CD4-positive, CD25-positive, alpha-beta regulatory T cell (primary cell): ENCODE data around the gene TNNC1. TPM values are rescaled to one million over a fixed set of nuclear protein-coding genes. Genes with fewer than 3 reads are reported as not detected.

ENCODE experiments used
- ATAC-seq, 2 donors: fragments of 150-1000 bp; cut with Tn5 transposase; one replicate each; pipeline ENCODE4 v1.10.0; 2021; ENCODE audit warnings: low read depth in 2 of 2, moderate number of reproducible peaks in 2 of 2, moderate library complexity in 1 of 2
- DNase-seq, 3 donors: peaks; one replicate each; pipeline versions ENCODE4 v3.0.0 to v3.0.0-alpha.2; 2012 to 2022; ENCODE audit warnings: mixed read lengths in 1 of 3
- H3K27ac ChIP-seq: one replicate; pipeline ENCODE4 v1.7.0; 2013; ENCODE audit warnings: mild to moderate bottlenecking, low read length; ENCODE audit not compliant: insufficient read depth, poor library complexity, severe bottlenecking
- H3K27me3 ChIP-seq: one replicate; pipeline ENCODE4 v1.7.0; 2013; ENCODE audit warnings: low read length; ENCODE audit not compliant: control insufficient read depth, insufficient read depth
- H3K36me3 ChIP-seq: one replicate; pipeline ENCODE4 v1.7.0; 2013; ENCODE audit warnings: mild to moderate bottlenecking, low read length, moderate library complexity; ENCODE audit not compliant: control insufficient read depth, insufficient read depth
- H3K4me1 ChIP-seq: 2 replicates; pipeline ENCODE4 v1.7.0; 2013; ENCODE audit warnings: mild to moderate bottlenecking, low read length; ENCODE audit not compliant: insufficient read depth, control insufficient read depth, poor library complexity, severe bottlenecking
- H3K4me3 ChIP-seq: one replicate; pipeline ENCODE4 v1.7.0; 2013; ENCODE audit warnings: low read depth, mild to moderate bottlenecking, low read length, moderate library complexity
- H3K9me3 ChIP-seq, 2 experiments: 1 replicate in 1 of 2; 2 replicates in 1 of 2; pipeline ENCODE4 v1.7.0; 2013; ENCODE audit warnings: low read length in 2 of 2, mild to moderate bottlenecking in 1 of 2, moderate library complexity in 1 of 2; ENCODE audit not compliant: control insufficient read depth in 2 of 2
- H3K27ac Mint-ChIP-seq, 3 donors: one replicate each; pipeline ENCODE4 v1.8.0; 2020 to 2022; ENCODE audit warnings: mild to moderate bottlenecking in 3 of 3, mixed read lengths in 3 of 3, moderate library complexity in 2 of 3
- H3K27me3 Mint-ChIP-seq: one replicate; pipeline ENCODE4 v1.8.0; 2022; ENCODE audit warnings: mild to moderate bottlenecking, mixed read lengths
- H3K36me3 Mint-ChIP-seq: one replicate; pipeline ENCODE4 v1.8.0; 2020; ENCODE audit warnings: mixed read lengths
- H3K4me1 Mint-ChIP-seq, 4 donors: one replicate each; pipeline ENCODE4 v1.8.0; 2020 to 2022; ENCODE audit warnings: mixed read lengths in 4 of 4, mild to moderate bottlenecking in 1 of 4
- H3K4me3 Mint-ChIP-seq, 4 donors: one replicate each; pipeline ENCODE4 v1.8.0; 2020 to 2022; ENCODE audit warnings: mild to moderate bottlenecking in 4 of 4, mixed read lengths in 4 of 4, moderate library complexity in 3 of 4
- H3K9me3 Mint-ChIP-seq, 7 donors: one replicate each; pipeline ENCODE4 v1.8.0; 2020 to 2022; ENCODE audit warnings: mixed read lengths in 7 of 7, mild to moderate bottlenecking in 3 of 7, moderate library complexity in 2 of 7
- polyA plus RNA-seq, 4 donors: library from polyadenylated mRNA; unstranded; fragments of 300-500 nt; fragmentation: Illumina TruSeq; gene quantifications; one replicate each; pipeline ENCODE4 v1.2.3, GENCODE V29; 2021
- total RNA-seq: library from RNA; stranded (reverse); gene quantifications from one replicate; pipeline ENCODE4 v1.2.3, GENCODE V29; 2022

TNNC1 gene
- total and polyA plus RNA-seq, 5 donors from 2014 or later, result 0.38 to 3.9 (median 0.63) TPM

DNA sequence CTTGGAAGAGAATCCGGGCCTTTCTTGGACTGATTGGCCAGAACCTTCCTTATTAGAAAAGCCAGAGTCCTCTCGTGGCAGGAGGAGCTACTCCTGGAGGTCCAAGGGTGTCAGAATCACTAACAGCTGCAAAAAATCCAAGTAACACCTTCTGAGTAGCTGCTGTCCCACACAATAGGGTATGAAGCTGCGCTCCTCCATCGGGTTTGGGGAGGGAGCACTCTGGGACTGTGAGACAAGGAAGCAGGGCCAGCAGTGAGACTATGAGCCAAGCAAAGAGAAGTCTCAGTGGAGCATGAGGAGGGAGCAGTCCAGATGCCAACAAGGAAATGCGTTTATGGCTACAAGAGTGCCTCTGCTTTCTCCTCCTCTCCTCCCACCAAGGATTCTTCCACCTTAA lies 30.7 kb downstream of the TNNC1 start:
- no peaks in the 10 kb centered on the region for H3K9me3 ChIP-seq
- no peak overlapping the region for H3K27ac ChIP-seq
- peaks cover 10% of the 10 kb centered on the region for H3K36me3 ChIP-seq
- peak overlapping the region in 1 of 3 donors; percentile 51 for H3K27ac Mint-ChIP-seq
- DNase-seq, result no peak
- H3K27me3 ChIP-seq, result no peaks in the 10 kb centered on the region
- no peak overlapping the region for H3K4me3 Mint-ChIP-seq
- H3K36me3 Mint-ChIP-seq, result peaks cover 11% of the 10 kb centered on the region
- ATAC-seq, result no peak
- no peak overlapping the region for H3K4me3 ChIP-seq
- H3K4me1 ChIP-seq, result no peaks in the 10 kb centered on the region
- no peaks in the 10 kb centered on the region for H3K9me3 Mint-ChIP-seq
- peaks cover 0 to 5% (median 0%) of the 10 kb centered on the region in 4 donors for H3K4me1 Mint-ChIP-seq
- H3K27me3 Mint-ChIP-seq, result no peaks in the 10 kb centered on the region

GRCh38 chr3:52422669-52423068 lies 31.2 kb downstream of the TNNC1 start:
- peaks cover 12% of the 10 kb centered on the region for H3K36me3 Mint-ChIP-seq
- no peak for DNase-seq

GRCh38 chr3:52420388-52420787 lies 33.5 kb downstream of the TNNC1 start:
- H3K9me3 ChIP-seq, result no peaks in the 10 kb centered on the region
- peaks cover 6 to 14% (median 11%) of the 10 kb centered on the region in 4 donors for H3K4me1 Mint-ChIP-seq
- peaks cover 18% of the 10 kb centered on the region for H3K36me3 Mint-ChIP-seq
- H3K27me3 ChIP-seq, result no peaks in the 10 kb centered on the region
- H3K4me1 ChIP-seq, result no peaks in the 10 kb centered on the region
- H3K27ac Mint-ChIP-seq, result no peak overlapping the region
- peaks cover 10% of the 10 kb centered on the region for H3K36me3 ChIP-seq
- ATAC-seq (no peak), DNase-seq (no peak)
- no peak overlapping the region for H3K27ac ChIP-seq
- H3K4me3 ChIP-seq, result no peak overlapping the region
- H3K4me3 Mint-ChIP-seq, result no peak overlapping the region
- no peaks in the 10 kb centered on the region for H3K27me3 Mint-ChIP-seq
- H3K9me3 Mint-ChIP-seq, result no peaks in the 10 kb centered on the region

More at GRCh38 chr3:52422669-52423068, 31.2 kb downstream of the TNNC1 start:
- Histone ChIP-seq H3K36me3 (peaks cover 10% of the 10 kb centered on the region), H3K4me1 (no peaks in the 10 kb centered on the region), H3K27me3 (no peaks in the 10 kb centered on the region), H3K27ac (no peak overlapping the region), H3K4me3 (no peak overlapping the region), H3K9me3 (no peaks in the 10 kb centered on the region)
- Mint-ChIP-seq H3K4me3 (no peak overlapping the region), H3K9me3 (no peaks in the 10 kb centered on the region), H3K4me1 (peaks cover 0 to 6% (median 2%) of the 10 kb centered on the region in 4 donors), H3K27me3 (no peaks in the 10 kb centered on the region), H3K27ac (peak overlapping the region in 1 of 3 donors; percentile 72)
- no peak for ATAC-seq

DNA sequence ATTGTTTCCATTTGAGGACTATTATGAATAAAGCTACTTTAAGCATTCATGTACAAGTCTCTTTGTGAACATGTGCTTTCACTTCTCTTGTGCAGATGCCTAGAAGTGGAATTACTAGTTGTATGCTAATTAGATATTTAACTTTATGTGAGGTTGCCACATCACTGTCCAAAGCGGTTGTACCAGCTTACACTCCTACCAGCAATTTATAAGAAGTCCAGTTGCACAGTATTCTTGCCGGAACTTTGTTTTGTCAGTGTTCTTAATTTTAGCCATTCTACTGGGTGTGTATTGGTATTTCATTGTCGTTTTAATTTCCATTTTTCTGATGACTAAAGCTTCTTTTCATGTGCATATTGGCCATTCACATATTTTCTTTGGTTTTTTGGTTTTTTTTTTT lies 38.0 kb downstream of the TNNC1 start:
- peak overlapping the region in 2 of 4 donors; percentile 17 to 36 for H3K4me3 Mint-ChIP-seq
- ATAC-seq, result no peak
- H3K4me1 ChIP-seq, result peaks cover 17% of the 10 kb centered on the region

DNA sequence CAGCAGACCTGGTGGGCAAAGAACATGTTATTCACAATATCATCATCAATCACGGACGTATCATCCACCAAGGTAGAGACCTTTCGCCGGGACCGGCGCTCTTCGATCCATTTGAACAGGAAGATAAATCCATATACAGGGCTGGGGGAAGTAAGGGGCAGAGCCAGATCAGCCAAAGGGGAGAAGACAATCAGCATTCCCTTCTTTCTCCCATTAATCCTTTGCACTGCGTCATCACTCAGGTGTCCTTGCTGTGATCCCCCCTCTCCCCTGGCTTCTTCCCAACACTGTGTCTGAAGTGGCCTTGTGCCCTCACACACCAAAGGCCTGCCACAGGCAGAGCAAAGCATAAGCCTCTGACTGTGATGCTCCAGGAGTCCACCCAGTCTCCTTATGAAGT lies 45.4 kb downstream of the TNNC1 start:
- no peak for DNase-seq
- Histone ChIP-seq H3K36me3 (peaks cover 46% of the 10 kb centered on the region), H3K4me1 (peaks cover 34% of the 10 kb centered on the region), H3K4me3 (no peak overlapping the region), H3K9me3 (no peaks in the 10 kb centered on the region), H3K27ac (peak overlapping the region; percentile 94), H3K27me3 (no peaks in the 10 kb centered on the region)
- Mint-ChIP-seq H3K27ac (peak overlapping the region; percentile 52 to 98 (median 96)), H3K36me3 (peaks cover 28% of the 10 kb centered on the region), H3K4me3 (peak overlapping the region; percentile 34 to 96 (median 96)), H3K27me3 (no peaks in the 10 kb centered on the region), H3K9me3 (no peaks in the 10 kb centered on the region), H3K4me1 (peaks cover 21 to 50% (median 28%) of the 10 kb centered on the region in 4 donors)
- no peak for ATAC-seq

More for the DNA sequence above, 38.0 kb downstream of the TNNC1 start:
- peaks cover 29 to 46% (median 32%) of the 10 kb centered on the region in 4 donors for H3K4me1 Mint-ChIP-seq
- Histone ChIP-seq H3K36me3 (peaks cover 10% of the 10 kb centered on the region), H3K27me3 (no peaks in the 10 kb centered on the region), H3K27ac (no peak overlapping the region), H3K4me3 (no peak overlapping the region), H3K9me3 (no peaks in the 10 kb centered on the region)
- no peaks in the 10 kb centered on the region for H3K9me3 Mint-ChIP-seq
- H3K27ac Mint-ChIP-seq, result no peak overlapping the region
- no peak for DNase-seq
- H3K36me3 Mint-ChIP-seq, result peaks cover 15% of the 10 kb centered on the region
- H3K27me3 Mint-ChIP-seq, result no peaks in the 10 kb centered on the region

- peaks cover 33% of the 10 kb centered on the region for H3K36me3 Mint-ChIP-seq
- Histone ChIP-seq H3K9me3 (no peaks in the 10 kb centered on the region), H3K4me3 (no peak overlapping the region), H3K27ac (no peak overlapping the region), H3K27me3 (no peaks in the 10 kb centered on the region), H3K4me1 (peaks cover 34% of the 10 kb centered on the region), H3K36me3 (peaks cover 53% of the 10 kb centered on the region)
- H3K4me1 Mint-ChIP-seq, result peaks cover 15 to 43% (median 23%) of the 10 kb centered on the region in 4 donors
- peak overlapping the region; percentile 54 to 98 (median 96) for H3K27ac Mint-ChIP-seq
- peak overlapping the region; percentile 34 to 96 (median 96) for H3K4me3 Mint-ChIP-seq
- ATAC-seq (no peak), DNase-seq (no peak)
- H3K27me3 Mint-ChIP-seq, result no peaks in the 10 kb centered on the region
- no peaks in the 10 kb centered on the region for H3K9me3 Mint-ChIP-seq
Measured at GRCh38 chr3:52407779-52408178, 46.1 kb downstream of the TNNC1 start.

GRCh38 chr3:52406791-52407510 lies 46.9 kb downstream of the TNNC1 start:
- no peak for DNase-seq
- peak overlapping the region in 2 of 3 donors; percentile 25 to 98 for H3K27ac Mint-ChIP-seq
- Histone ChIP-seq H3K4me1 (peaks cover 28% of the 10 kb centered on the region), H3K27me3 (no peaks in the 10 kb centered on the region), H3K9me3 (no peaks in the 10 kb centered on the region), H3K27ac (no peak overlapping the region), H3K36me3 (peaks cover 61% of the 10 kb centered on the region), H3K4me3 (no peak overlapping the region)
- H3K4me1 Mint-ChIP-seq, result peaks cover 7 to 35% (median 16%) of the 10 kb centered on the region in 4 donors
- no peak for ATAC-seq
- H3K27me3 Mint-ChIP-seq, result no peaks in the 10 kb centered on the region
- H3K36me3 Mint-ChIP-seq, result peaks cover 39% of the 10 kb centered on the region
- peak overlapping the region in 3 of 4 donors; percentile 8 to 51 (median 49) for H3K4me3 Mint-ChIP-seq
- H3K9me3 Mint-ChIP-seq, result no peaks in the 10 kb centered on the region

GRCh38 chr3:52406231-52406661 lies 47.6 kb downstream of the TNNC1 start:
- Histone ChIP-seq H3K27me3 (no peaks in the 10 kb centered on the region), H3K36me3 (peaks cover 68% of the 10 kb centered on the region), H3K27ac (no peak overlapping the region), H3K9me3 (no peaks in the 10 kb centered on the region), H3K4me1 (peaks cover 21% of the 10 kb centered on the region), H3K4me3 (no peak overlapping the region)
- no peak for ATAC-seq
- peaks cover 39% of the 10 kb centered on the region for H3K36me3 Mint-ChIP-seq
- H3K9me3 Mint-ChIP-seq, result no peaks in the 10 kb centered on the region
- H3K27ac Mint-ChIP-seq, result peak overlapping the region in 1 of 3 donors; percentile 25
- H3K27me3 Mint-ChIP-seq, result no peaks in the 10 kb centered on the region
- H3K4me1 Mint-ChIP-seq, result peaks cover 5 to 28% (median 12%) of the 10 kb centered on the region in 4 donors
- H3K4me3 Mint-ChIP-seq, result peak overlapping the region in 1 of 4 donors; percentile 49
- no peak for DNase-seq
